AG08395 (cell line): ENCODE measurements around the gene RBBP8.

ENCODE experiments used
- DNase-seq: peaks from one replicate; pipeline ENCODE4 v3.0.0; 2012; ENCODE audit warnings: mixed read lengths, low spot score

RBBP8 gene

GRCh38 chr18:23063502-23063901 is 130.4 kb downstream of the RBBP8 start:
- DNase-seq, result no peak

GRCh38 chr18:23065234-23065806 is 132.2 kb downstream of the RBBP8 start:
- DNase-seq, result no peak

- DNase-seq, result no peak
These were observed 132.9 kb downstream of the RBBP8 start for GRCh38 chr18:23066060-23066459.

GRCh38 chr18:23066504-23067039 is 133.4 kb downstream of the RBBP8 start:
- no peak for DNase-seq

- DNase-seq, result no peak
These were observed 134.1 kb downstream of the RBBP8 start for GRCh38 chr18:23067236-23067635.

- no peak for DNase-seq
These were observed 134.9 kb downstream of the RBBP8 start for GRCh38 chr18:23068011-23068410.

GRCh38 chr18:23068570-23069310 is 135.6 kb downstream of the RBBP8 start:
- DNase-seq, result no peak

- DNase-seq, result no peak
These were observed 136.4 kb downstream of the RBBP8 start for GRCh38 chr18:23069481-23069880.

- no peak for DNase-seq
These were observed 136.8 kb downstream of the RBBP8 start for GRCh38 chr18:23069898-23070297.

GRCh38 chr18:23071285-23071684 is 138.2 kb downstream of the RBBP8 start:
- no peak for DNase-seq

GRCh38 chr18:23072079-23072478 is 139.0 kb downstream of the RBBP8 start:
- DNase-seq, result no peak

GRCh38 chr18:23073996-23074606 is 141.0 kb downstream of the RBBP8 start:
- no peak for DNase-seq
